ENCODE results near the gene DMXL2.
A peak's percentile ranks its signal among the peaks of the same experiment; 100 is the strongest.

Gene DMXL2

DNA sequence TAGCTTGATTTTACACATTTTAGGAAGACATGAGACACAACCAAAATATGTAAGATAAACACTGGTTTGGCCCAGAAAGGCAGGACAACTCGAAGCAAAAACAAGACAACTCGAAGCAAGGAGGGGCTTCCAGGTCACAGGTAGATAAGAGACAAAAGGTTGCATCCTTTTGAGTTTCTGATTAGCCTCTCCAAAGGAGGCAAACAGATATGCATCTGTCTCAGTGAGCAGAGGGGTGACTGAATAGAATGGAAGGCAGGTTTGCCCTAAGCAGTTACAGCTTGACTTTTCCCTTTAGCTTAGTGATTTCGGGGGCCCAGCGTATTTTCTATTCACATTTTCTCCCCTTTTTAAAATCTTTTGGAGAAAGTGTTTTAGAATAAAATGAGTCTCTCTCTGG lies 206.4 kb downstream of the DMXL2 start:
- DNase-seq = no peak
- H3K27ac ChIP-seq (ENCODE audit: insufficient read depth in 1 of 2, low read depth in 1 of 2, low read length in 2 of 2, poor library complexity in 1 of 2, severe bottlenecking in 2 of 2) = no peak overlapping the region
- CTCF ChIA-PET = interaction anchor here (2.6 kb wide), 1 partner anchor 14 kb away, joined by 7 read pairs; no protein-coding TSS in a partner anchor
- no peak overlapping the region for H3K4me3 ChIP-seq (ENCODE audit: control insufficient read depth in 1 of 7, extremely low read depth in 1 of 7, insufficient read depth in 4 of 7, low read depth in 2 of 7, low read length in 6 of 7)
- H3K36me3 ChIP-seq (ENCODE audit: control insufficient read depth in 4 of 4, insufficient read depth in 4 of 4, low read length in 3 of 4) = no peaks in the 10 kb centered on the region
- no peaks in the 10 kb centered on the region for H3K27me3 ChIP-seq (replicated peaks in 2 of 5; ENCODE audit: control insufficient read depth in 4 of 5, insufficient read depth in 5 of 5, low read length in 4 of 5)
- 61% methylated on average over 2 of the region's 4 CpGs for WGBS (ENCODE audit: insufficient coverage)
- no peaks in the 10 kb centered on the region for H3K9me3 ChIP-seq (ENCODE audit: control extremely low read depth in 1 of 5, control insufficient read depth in 4 of 5, insufficient read depth in 2 of 5, low read depth in 1 of 5, low read length in 4 of 5)
- POLR2A ChIA-PET = interaction anchor here (0.7 kb wide), 1 partner anchor 10 kb away, joined by 3 read pairs; no protein-coding TSS in a partner anchor
- H3K4me1 ChIP-seq (ENCODE audit: control extremely low read depth in 1 of 4, control insufficient read depth in 4 of 4, insufficient read depth in 4 of 4, low read length in 3 of 4) = no peaks in the 10 kb centered on the region

GRCh38 chr15:51414256-51414860 lies 208.2 kb downstream of the DMXL2 start:
- ChIA-PET POLR2A (no interaction called here), CTCF (interaction anchor here (1.3 to 2.6 kb wide), 3 partner anchors 9 to 12 kb away, joined by 4 to 7 read pairs (median 4); no protein-coding TSS in a partner anchor)
- 95% methylated on average over 4 of the region's 4 CpGs for WGBS (ENCODE audit: insufficient coverage)
- Histone ChIP-seq H3K4me1 (ENCODE audit: control extremely low read depth in 1 of 4, control insufficient read depth in 4 of 4, insufficient read depth in 4 of 4, low read length in 3 of 4) (no peaks in the 10 kb centered on the region), H3K9me3 (ENCODE audit: control extremely low read depth in 1 of 5, control insufficient read depth in 4 of 5, insufficient read depth in 2 of 5, low read depth in 1 of 5, low read length in 4 of 5) (peaks cover 0 to under 1% (median 0%) of the 10 kb centered on the region in 5 experiments), H3K27ac (ENCODE audit: insufficient read depth in 1 of 2, low read depth in 1 of 2, low read length in 2 of 2, poor library complexity in 1 of 2, severe bottlenecking in 2 of 2) (no peak overlapping the region), H3K27me3 (replicated peaks in 2 of 5; ENCODE audit: control insufficient read depth in 4 of 5, insufficient read depth in 5 of 5, low read length in 4 of 5) (no peaks in the 10 kb centered on the region), H3K36me3 (ENCODE audit: control insufficient read depth in 4 of 4, insufficient read depth in 4 of 4, low read length in 3 of 4) (no peaks in the 10 kb centered on the region), H3K4me3 (ENCODE audit: control insufficient read depth in 1 of 7, extremely low read depth in 1 of 7, insufficient read depth in 4 of 7, low read depth in 2 of 7, low read length in 6 of 7) (no peak overlapping the region)
- no peak for DNase-seq

GRCh38 chr15:51405693-51406523 lies 216.7 kb downstream of the DMXL2 start:
- WGBS (ENCODE audit: insufficient coverage) = 25% methylated on average over 9 of the region's 11 CpGs

DNA sequence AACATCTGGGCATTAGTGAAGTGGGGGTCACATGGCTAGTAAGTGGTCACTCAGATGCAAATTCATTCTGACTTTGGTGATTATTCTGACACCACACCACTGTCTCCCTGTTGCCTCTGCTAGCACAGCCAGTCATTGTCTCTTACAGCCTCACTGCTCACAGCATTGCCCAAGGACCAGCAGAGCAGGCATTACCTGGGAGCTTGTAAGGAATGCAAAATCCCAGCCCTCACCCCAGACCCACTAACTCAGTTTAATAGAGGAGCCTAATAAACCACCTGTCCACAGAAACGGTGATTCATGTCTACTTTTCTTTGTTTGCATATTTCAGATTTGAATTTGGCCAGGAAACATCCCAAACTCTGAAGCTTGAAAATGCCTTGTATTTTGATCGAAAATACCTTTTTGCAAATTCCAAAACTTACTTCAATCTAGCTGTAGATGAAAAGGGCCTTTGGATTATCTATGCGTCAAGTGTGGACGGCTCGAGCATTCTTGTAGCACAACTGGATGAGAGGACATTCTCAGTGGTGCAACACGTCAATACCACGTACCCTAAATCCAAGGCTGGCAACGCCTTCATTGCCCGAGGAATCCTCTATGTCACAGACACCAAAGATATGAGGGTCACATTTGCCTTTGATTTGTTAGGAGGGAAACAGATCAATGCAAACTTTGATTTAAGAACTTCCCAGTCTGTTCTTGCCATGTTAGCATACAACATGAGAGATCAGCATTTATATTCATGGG lies 218.4 kb downstream of the DMXL2 start:
- ChIA-PET CTCF (interaction anchor here (1.4 to 1.9 kb wide), 3 partner anchors 10 to 240 kb away, joined by 3 to 7 read pairs (median 4); no protein-coding TSS in a partner anchor), POLR2A (no interaction called here)
- 97% methylated on average over 8 of the region's 9 CpGs for WGBS (ENCODE audit: insufficient coverage)
- Histone ChIP-seq H3K36me3 (ENCODE audit: control insufficient read depth in 4 of 4, insufficient read depth in 4 of 4, low read length in 3 of 4) (no peaks in the 10 kb centered on the region), H3K9me3 (ENCODE audit: control extremely low read depth in 1 of 5, control insufficient read depth in 4 of 5, insufficient read depth in 2 of 5, low read depth in 1 of 5, low read length in 4 of 5) (peaks cover 0 to under 1% (median 0%) of the 10 kb centered on the region in 5 experiments), H3K4me3 (ENCODE audit: control insufficient read depth in 1 of 7, extremely low read depth in 1 of 7, insufficient read depth in 4 of 7, low read depth in 2 of 7, low read length in 6 of 7) (no peak overlapping the region), H3K4me1 (ENCODE audit: control extremely low read depth in 1 of 4, control insufficient read depth in 4 of 4, insufficient read depth in 4 of 4, low read length in 3 of 4) (peaks cover 0 to 8% (median 0%) of the 10 kb centered on the region in 4 experiments), H3K27me3 (replicated peaks in 2 of 5; ENCODE audit: control insufficient read depth in 4 of 5, insufficient read depth in 5 of 5, low read length in 4 of 5) (peaks cover 0 to 6% (median 2%) of the 10 kb centered on the region in 5 experiments), H3K27ac (ENCODE audit: insufficient read depth in 1 of 2, low read depth in 1 of 2, low read length in 2 of 2, poor library complexity in 1 of 2, severe bottlenecking in 2 of 2) (no peak overlapping the region)
- DNase-seq = no peak

More at GRCh38 chr15:51405693-51406523, 216.7 kb downstream of the DMXL2 start:
- peaks cover 0 to 4% (median 0%) of the 10 kb centered on the region in 5 experiments for H3K9me3 ChIP-seq (ENCODE audit: control extremely low read depth in 1 of 5, control insufficient read depth in 4 of 5, insufficient read depth in 2 of 5, low read depth in 1 of 5, low read length in 4 of 5)
- POLR2A ChIA-PET = interaction anchor here (0.7 kb wide), 1 partner anchor 10 kb away, joined by 3 read pairs; no protein-coding TSS in a partner anchor
- DNase-seq = peak; percentile 13 to 44 (median 33)
- no peak overlapping the region for H3K27ac ChIP-seq (ENCODE audit: insufficient read depth in 1 of 2, low read depth in 1 of 2, low read length in 2 of 2, poor library complexity in 1 of 2, severe bottlenecking in 2 of 2)
- peak overlapping the region in 1 of 7 experiments; percentile 46 for H3K4me3 ChIP-seq (ENCODE audit: control insufficient read depth in 1 of 7, extremely low read depth in 1 of 7, insufficient read depth in 4 of 7, low read depth in 2 of 7, low read length in 6 of 7)
- peaks cover 0 to 6% (median 2%) of the 10 kb centered on the region in 5 experiments for H3K27me3 ChIP-seq (replicated peaks in 2 of 5; ENCODE audit: control insufficient read depth in 4 of 5, insufficient read depth in 5 of 5, low read length in 4 of 5)
- H3K4me1 ChIP-seq (ENCODE audit: control extremely low read depth in 1 of 4, control insufficient read depth in 4 of 4, insufficient read depth in 4 of 4, low read length in 3 of 4) = peaks cover 0 to 8% (median 0%) of the 10 kb centered on the region in 4 experiments
- CTCF ChIA-PET = interaction anchor here (0.7 kb wide), 1 partner anchor 243 kb away, joined by 3 read pairs; no protein-coding TSS in a partner anchor
- no peaks in the 10 kb centered on the region for H3K36me3 ChIP-seq (ENCODE audit: control insufficient read depth in 4 of 4, insufficient read depth in 4 of 4, low read length in 3 of 4)

DNA sequence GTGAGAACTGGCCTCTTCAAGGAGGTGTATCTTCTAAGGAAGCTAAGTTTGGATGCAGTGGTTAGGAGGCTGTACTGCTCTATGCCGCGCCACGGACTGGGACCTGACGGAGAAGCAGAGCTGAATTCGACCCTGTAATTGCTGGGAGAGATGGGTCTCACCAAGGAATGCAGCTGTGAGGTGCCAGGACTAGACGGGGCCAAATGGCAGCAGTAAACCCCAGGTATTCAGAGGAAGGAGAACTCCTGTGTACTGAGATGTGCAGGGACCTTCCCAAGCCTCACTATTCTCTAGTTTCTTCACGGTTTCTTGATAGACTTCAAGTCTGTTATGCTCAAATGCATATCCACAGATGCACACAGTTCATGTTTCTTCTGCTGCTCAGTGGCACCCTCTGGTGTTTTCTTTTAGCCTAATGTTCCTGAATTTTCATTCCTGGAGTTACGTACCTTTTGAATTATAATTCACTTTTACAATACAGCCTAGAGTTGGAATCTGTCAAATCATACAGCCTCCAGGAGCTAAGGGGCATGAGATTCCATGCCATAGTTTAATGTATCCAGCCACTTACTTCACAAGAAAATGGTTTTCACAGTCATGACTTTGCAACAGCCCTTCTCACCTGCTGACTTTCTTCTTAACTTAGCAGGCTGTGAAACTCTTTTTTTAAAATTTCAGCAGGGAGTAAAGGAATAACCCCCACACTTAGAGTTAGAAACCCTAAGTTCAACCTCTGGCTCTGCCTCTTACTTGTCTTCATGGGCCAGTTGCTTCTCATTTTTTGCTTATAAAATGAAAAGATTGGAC lies 219.3 kb downstream of the DMXL2 start:
- H3K4me3 ChIP-seq (ENCODE audit: control insufficient read depth in 1 of 7, extremely low read depth in 1 of 7, insufficient read depth in 4 of 7, low read depth in 2 of 7, low read length in 6 of 7) = no peak overlapping the region
- POLR2A ChIA-PET = no interaction called here
- no peak overlapping the region for H3K27ac ChIP-seq (ENCODE audit: insufficient read depth in 1 of 2, low read depth in 1 of 2, low read length in 2 of 2, poor library complexity in 1 of 2, severe bottlenecking in 2 of 2)
- H3K4me1 ChIP-seq (ENCODE audit: control extremely low read depth in 1 of 4, control insufficient read depth in 4 of 4, insufficient read depth in 4 of 4, low read length in 3 of 4) = peaks cover 0 to 8% (median 0%) of the 10 kb centered on the region in 4 experiments
- H3K36me3 ChIP-seq (ENCODE audit: control insufficient read depth in 4 of 4, insufficient read depth in 4 of 4, low read length in 3 of 4) = no peaks in the 10 kb centered on the region
- CTCF ChIA-PET = interaction anchor here (1.0 to 1.9 kb wide), 8 partner anchors 9 to 240 kb away, joined by 3 to 7 read pairs (median 4); no protein-coding TSS in a partner anchor
- H3K27me3 ChIP-seq (replicated peaks in 2 of 5; ENCODE audit: control insufficient read depth in 4 of 5, insufficient read depth in 5 of 5, low read length in 4 of 5) = peaks cover 0 to 9% (median 2%) of the 10 kb centered on the region in 5 experiments
- no peaks in the 10 kb centered on the region for H3K9me3 ChIP-seq (ENCODE audit: control extremely low read depth in 1 of 5, control insufficient read depth in 4 of 5, insufficient read depth in 2 of 5, low read depth in 1 of 5, low read length in 4 of 5)
- 78% methylated on average over 8 of the region's 8 CpGs for WGBS (ENCODE audit: insufficient coverage)
- DNase-seq = peak; percentile 21 to 33 (median 28)

DNA sequence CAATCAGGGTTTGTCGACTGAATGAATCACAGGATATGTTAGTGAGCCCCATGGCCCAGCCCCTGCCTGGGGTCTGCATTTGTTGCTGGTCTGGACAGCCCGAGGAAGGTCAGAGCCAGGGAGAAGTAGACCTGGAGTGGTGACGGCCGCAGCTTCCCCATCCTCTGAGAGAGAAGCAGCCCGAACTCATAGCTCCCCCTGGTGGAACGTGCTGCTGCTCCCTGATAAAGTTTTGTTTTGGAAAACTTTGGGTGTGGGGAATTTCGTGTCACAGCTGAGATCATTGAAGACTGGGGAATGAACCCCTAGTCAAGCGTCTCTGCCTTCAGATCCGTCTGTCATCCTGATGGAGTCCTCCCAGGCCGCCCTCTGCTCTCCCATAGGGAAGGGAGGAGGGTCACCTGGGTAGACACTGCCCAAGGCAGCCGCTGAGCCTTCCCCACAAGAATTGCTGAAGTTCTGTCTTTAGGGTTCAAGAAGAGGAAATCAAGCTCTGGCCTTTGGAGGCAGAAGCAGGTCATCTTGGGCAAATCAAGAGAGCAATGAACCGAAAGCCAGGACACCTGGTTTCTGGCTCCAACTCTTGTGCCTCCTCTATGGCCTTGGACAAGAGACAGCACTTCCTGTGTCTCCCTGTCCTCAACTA lies 220.6 kb downstream of the DMXL2 start:
- CTCF ChIA-PET = interaction anchor here (0.7 to 1.9 kb wide), 16 partner anchors 10 to 240 kb away, joined by 3 to 9 read pairs (median 4); no protein-coding TSS in a partner anchor
- Histone ChIP-seq H3K9me3 (ENCODE audit: control extremely low read depth in 1 of 5, control insufficient read depth in 4 of 5, insufficient read depth in 2 of 5, low read depth in 1 of 5, low read length in 4 of 5) (no peaks in the 10 kb centered on the region), H3K4me1 (ENCODE audit: control extremely low read depth in 1 of 4, control insufficient read depth in 4 of 4, insufficient read depth in 4 of 4, low read length in 3 of 4) (peaks cover 0 to 8% (median 0%) of the 10 kb centered on the region in 4 experiments), H3K4me3 (ENCODE audit: control insufficient read depth in 1 of 7, extremely low read depth in 1 of 7, insufficient read depth in 4 of 7, low read depth in 2 of 7, low read length in 6 of 7) (no peak overlapping the region), H3K36me3 (ENCODE audit: control insufficient read depth in 4 of 4, insufficient read depth in 4 of 4, low read length in 3 of 4) (no peaks in the 10 kb centered on the region), H3K27me3 (replicated peaks in 2 of 5; ENCODE audit: control insufficient read depth in 4 of 5, insufficient read depth in 5 of 5, low read length in 4 of 5) (peaks cover 0 to 9% (median 2%) of the 10 kb centered on the region in 5 experiments), H3K27ac (ENCODE audit: insufficient read depth in 1 of 2, low read depth in 1 of 2, low read length in 2 of 2, poor library complexity in 1 of 2, severe bottlenecking in 2 of 2) (no peak overlapping the region)
- DNase-seq = peak; percentile 18 to 35 (median 33)
- POLR2A ChIA-PET = interaction anchor here (0.7 kb wide), 1 partner anchor 97 kb away, joined by 3 read pairs; no protein-coding TSS in a partner anchor
- WGBS (ENCODE audit: insufficient coverage) = 30% methylated on average over 12 of the region's 12 CpGs
